ENCODE measurements around the gene TIMM44.

DNA sequence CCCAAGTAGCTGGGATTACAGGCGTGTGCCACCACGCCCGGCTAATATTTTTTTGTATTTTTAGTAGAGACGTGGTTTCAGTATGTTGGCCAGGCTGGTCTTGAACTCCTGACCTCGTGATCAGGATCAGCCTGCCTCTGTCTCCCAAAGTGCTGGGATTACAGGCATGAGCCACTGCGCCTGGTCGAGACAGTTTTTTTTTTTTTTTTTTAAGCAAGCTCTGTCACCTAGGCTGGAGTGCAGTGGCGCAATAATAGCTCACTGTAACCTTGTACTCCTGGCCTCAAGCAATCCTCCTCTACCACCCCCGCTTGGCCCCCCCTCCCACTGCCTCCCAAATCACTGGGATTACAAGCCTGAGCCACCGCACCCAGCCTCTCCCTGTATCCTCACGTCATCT is 46.2 kb downstream of the TIMM44 start:
- TF ChIP-seq, protein P1, sequence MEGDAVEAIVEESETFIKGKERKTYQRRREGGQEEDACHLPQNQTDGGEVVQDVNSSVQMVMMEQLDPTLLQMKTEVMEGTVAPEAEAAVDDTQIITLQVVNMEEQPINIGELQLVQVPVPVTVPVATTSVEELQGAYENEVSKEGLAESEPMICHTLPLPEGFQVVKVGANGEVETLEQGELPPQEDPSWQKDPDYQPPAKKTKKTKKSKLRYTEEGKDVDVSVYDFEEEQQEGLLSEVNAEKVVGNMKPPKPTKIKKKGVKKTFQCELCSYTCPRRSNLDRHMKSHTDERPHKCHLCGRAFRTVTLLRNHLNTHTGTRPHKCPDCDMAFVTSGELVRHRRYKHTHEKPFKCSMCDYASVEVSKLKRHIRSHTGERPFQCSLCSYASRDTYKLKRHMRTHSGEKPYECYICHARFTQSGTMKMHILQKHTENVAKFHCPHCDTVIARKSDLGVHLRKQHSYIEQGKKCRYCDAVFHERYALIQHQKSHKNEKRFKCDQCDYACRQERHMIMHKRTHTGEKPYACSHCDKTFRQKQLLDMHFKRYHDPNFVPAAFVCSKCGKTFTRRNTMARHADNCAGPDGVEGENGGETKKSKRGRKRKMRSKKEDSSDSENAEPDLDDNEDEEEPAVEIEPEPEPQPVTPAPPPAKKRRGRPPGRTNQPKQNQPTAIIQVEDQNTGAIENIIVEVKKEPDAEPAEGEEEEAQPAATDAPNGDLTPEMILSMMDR (conservative IDR thresholded peaks at IDR 0.05; ENCODE audit: low read depth, low read length): no peak
- TF ChIP-seq EZH2 (IDR thresholded peaks at IDR 0.05; ENCODE audit: borderline replicate concordance, low read depth, low read length, poor library complexity, severe bottlenecking): no peak

Measured in A673 (cell line).